Gastrocnemius medialis (tissue), 4 donors: ENCODE data around the gene COLQ.

Experiments
- CTCF ChIP-seq, 5 experiments: fragments of 450-650 bp in 3 of 5; fragments of 200-600 bp in 2 of 5; sonication (generic) in 2 of 5; IDR thresholded peaks in 4 of 5; conservative IDR thresholded peaks in 1 of 5; 1 replicate in 4 of 5; 2 replicates in 1 of 5; pipeline ENCODE4 v1.5.1; 2016 to 2019; ENCODE audit warnings: antibody characterized with exemption in 5 of 5, mild to moderate bottlenecking in 3 of 5, moderate library complexity in 3 of 5
- POLR2A ChIP-seq, 2 donors: fragments of 450-650 bp; IDR thresholded peaks; one replicate each; pipeline ENCODE4 v1.6.1; 2017; ENCODE audit warnings: antibody characterized with exemption in 2 of 2, mild to moderate bottlenecking in 2 of 2, moderate library complexity in 2 of 2

- TF ChIP-seq CTCF (IDR thresholded peaks at IDR 0.05 in 4 of 5, conservative IDR thresholded peaks at IDR 0.05 in 1 of 5) (no peak), POLR2A (IDR thresholded peaks at IDR 0.05) (no peak)
Observed at GRCh38 chr3:15500107-15500724, 21.3 kb downstream of the COLQ start.
